EL (cell line): ENCODE measurements around the gene JAKMIP1.

Experiments used
- DNase-seq: peaks from one replicate; pipeline ENCODE4 v3.0.0-alpha.2; 2016

JAKMIP1 gene

DNA sequence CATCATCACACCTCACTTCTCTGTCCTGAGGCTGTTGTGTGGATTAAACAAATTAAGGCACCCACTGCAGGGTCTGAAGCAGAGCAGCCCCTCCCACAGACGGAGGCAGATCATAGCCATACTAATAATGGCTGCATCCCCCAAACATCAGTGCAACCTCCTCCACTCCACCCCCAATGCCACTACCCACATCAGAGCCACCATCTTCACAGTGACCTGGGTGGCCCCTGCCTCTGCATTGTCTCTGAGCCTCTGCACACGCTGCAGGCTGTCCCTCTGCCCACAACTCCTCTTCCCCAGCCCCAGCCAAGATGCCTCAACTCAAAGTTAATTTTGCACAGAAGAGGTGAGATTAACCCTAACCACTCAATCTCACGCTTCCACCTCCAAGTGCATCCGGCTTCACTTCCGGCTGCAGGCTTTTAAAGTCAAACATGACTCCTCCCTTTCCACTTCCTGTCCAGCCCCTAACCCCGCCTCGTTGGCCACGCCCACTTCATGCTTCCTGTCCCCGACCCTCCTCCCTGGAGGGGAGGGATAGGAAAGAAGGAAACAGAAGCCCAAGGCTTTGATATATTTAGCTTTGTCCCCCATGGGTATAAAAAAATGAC, 22.7 kb downstream of the JAKMIP1 start:
- no peak for DNase-seq

DNA sequence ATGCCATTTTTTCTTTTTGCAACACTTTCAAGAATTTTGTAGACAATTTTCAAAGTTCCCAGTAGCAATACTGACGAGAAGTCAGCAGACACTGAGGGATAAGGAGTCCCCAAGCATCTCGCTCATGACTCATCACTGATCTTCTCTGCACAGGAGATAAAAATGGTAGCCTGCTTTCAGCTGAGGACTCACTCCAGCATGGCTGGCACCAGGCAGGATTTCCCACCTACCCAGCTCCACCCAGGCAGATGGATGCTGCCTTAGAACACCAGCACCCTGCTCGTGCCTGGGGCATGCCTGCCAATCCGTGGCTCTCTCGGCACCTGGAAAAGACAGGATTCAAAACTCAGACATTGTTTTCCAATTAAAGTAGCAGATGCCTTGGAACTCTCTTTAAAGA, 24.9 kb downstream of the JAKMIP1 start:
- DNase-seq: no peak

DNA sequence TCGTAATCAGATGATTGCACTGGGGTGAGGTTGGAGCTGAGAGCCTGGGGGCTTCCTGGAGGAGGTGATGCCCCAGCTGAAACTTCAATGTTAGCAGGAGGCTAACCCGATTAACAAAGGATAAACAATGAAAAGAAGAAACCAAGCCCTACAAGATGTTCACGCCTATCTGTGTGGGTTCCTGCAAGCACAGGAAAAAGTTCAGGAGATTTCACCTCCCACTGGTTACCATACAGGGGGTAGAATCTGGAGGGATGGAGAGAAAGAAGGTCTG, 27.5 kb downstream of the JAKMIP1 start:
- DNase-seq: no peak

GRCh38 chr4:6172093-6172926, 28.0 kb downstream of the JAKMIP1 start:
- no peak for DNase-seq

- no peak for DNase-seq
These were observed 31.1 kb downstream of the JAKMIP1 start for GRCh38 chr4:6169239-6169638.

DNA sequence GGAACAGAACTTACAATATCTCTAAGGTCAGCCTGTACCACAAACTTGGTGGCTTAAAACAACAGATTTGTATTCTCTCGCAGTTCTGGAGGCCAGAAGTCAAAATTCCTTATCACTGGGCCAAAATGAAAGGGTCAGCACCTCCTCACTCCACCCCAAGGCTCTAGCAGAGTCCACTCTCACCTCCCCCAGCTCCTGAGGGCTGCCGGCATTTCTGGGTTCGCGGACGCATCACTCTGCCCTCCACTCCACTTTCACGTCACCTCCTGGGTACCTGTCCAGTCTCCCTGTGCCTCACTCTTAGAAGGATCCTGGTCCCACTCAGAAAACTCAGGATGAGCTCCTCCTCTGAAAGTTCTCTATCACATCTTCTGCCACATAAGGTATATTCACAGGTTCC, 34.6 kb downstream of the JAKMIP1 start:
- no peak for DNase-seq

- no peak for DNase-seq
These were observed 37.5 kb downstream of the JAKMIP1 start for GRCh38 chr4:6162885-6163284.

GRCh38 chr4:6161921-6162464, 38.4 kb downstream of the JAKMIP1 start:
- no peak for DNase-seq

GRCh38 chr4:6160536-6160935, 39.8 kb downstream of the JAKMIP1 start:
- DNase-seq: no peak

GRCh38 chr4:6157926-6158325, 42.4 kb downstream of the JAKMIP1 start:
- no peak for DNase-seq

- DNase-seq: no peak
These were observed 44.2 kb downstream of the JAKMIP1 start for GRCh38 chr4:6155996-6156750.

DNA sequence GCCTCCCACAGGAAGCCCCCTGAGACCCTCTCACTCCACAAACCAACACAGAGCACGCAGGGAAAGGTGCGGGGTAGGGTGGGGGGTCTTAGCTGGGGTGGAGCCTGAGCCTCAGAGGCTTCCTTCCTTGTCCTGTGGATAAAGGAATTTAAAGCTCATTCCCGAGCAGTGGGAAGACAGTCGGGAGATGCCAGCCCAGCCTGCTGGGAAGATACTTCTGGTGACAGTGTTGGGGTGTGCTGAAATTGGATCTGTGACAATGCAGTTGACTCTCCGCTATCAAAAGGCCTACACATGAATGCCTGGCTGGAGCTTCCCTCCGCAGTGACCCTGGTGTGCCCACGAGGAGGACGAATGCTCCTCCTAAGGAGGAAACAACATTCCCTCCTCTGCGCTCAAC, 45.5 kb downstream of the JAKMIP1 start:
- DNase-seq: no peak

DNA sequence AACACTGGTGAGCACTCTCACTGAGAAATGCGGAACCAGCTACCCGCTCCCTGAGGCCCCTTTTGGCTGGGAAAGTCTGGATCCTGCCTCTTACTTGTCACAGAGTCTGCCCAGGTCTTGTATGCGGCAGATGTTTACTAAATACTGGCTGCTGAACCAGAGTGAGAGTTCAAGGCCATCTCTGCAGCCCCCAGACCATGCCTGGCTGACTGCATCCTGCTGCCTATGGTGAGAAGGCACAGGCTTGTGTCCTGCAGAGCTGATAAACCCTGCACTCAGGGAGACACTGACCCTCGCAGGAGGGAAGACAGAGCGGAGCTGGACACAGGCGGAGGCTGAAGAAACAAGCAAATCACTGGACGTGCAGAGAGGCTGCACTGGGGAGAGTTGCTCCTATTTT, 46.5 kb downstream of the JAKMIP1 start:
- DNase-seq: no peak

DNA sequence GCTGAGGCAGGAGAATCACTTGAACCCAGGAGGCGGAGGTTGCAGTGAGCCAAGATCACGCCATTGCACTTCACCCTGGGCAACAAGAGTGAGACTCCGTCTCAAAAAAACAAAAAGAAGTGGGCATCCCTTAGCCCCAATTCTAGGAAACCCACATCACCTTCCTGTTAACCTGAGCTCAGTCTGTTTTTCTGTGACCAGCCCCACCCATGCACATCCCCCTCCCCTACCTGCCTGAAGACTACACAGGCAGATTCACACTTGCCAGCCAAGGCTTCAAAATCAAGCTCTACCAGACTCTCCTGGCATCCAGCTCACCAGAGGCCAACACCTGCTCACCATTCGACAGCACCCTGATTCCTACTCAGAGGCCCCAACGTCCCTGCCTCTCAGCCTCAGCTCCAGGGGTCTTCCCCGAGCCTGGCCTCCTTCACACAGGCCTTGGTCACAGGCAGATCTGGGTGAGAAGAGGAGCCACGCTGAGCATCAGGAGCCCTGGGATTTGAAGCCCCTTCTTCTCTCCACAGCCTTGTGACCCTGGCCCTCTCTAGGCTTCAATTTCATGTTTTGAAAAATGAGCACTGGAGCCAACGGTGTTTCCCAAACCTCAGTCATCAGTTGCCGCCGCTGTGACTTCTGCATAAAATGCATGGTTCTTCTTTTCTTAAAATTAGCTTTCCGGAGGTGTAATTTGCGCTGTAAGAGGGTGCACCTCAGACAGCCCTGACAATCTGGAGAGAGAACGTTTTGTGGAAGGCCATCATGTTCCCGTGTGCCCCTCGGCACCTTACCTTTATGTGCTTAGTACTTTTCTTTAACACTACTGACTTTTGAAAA, 47.3 kb downstream of the JAKMIP1 start:
- no peak for DNase-seq

DNA sequence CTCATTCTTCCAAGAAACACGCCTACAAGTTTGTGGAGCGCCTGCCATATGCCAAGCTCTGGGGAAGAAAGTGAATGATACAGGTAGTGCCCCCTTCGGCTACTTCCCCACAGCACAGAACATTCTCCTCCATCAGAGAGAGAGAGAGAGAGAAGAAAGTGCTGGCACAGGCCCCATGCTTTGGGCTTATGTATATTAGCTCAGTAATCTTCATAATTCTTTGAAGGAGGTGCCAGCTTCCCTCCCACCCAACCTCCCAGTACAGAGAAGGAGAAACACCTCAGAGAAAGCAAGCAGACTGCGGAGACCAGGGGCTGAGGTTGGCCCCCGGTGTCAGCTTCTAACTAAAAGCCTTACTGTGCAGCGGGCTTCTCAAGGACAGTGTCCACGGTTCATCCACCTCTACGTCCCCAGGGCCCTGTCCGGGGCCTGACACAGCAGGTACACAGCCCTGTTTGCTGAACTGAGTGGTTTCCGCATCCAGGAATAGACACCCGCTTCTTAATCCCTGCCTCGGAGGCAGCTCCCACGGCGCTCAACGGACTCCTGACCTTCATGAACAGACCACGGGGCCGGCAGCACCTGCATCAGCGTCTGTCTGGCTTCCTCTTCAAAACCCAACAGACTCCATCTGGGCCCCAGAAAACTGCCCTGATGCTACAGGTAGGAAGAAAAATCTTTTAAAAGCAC, 50.2 kb downstream of the JAKMIP1 start:
- no peak for DNase-seq

DNA sequence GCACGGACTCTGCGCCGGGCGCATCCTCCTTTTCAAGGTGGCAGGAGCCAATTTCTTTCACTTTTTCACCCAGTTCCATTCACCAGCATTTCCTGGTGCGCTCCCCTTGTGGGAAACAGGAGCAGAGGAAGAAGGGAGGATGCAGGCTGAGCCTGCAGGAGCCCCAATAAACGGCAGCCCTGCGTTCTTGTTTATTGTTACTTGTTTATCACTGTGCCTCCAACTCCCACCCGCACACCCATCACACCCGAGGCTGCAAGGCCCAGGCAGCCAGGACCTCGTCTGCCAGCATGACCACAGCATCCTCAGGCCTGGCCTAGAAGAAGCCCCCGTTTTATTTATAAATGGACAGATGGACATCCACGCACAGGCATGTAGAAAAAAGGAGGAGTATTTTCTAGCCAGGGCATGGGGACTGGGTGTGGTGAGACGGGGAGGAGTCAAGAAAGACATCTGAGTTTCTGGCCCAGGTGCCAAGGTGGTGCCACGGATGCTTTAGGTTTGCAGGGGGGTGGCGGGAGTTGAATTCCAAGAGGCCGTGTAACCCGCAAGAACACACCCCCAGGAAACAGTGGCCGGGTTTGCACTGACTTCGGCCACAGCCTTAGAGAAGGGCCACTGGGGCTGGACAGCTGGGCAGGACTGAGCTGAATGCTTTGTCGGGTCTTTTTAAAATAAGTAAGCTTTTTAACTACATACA, 51.7 kb downstream of the JAKMIP1 start:
- DNase-seq: no peak

- no peak for DNase-seq
These were observed 52.9 kb downstream of the JAKMIP1 start for GRCh38 chr4:6147441-6147840.

DNA sequence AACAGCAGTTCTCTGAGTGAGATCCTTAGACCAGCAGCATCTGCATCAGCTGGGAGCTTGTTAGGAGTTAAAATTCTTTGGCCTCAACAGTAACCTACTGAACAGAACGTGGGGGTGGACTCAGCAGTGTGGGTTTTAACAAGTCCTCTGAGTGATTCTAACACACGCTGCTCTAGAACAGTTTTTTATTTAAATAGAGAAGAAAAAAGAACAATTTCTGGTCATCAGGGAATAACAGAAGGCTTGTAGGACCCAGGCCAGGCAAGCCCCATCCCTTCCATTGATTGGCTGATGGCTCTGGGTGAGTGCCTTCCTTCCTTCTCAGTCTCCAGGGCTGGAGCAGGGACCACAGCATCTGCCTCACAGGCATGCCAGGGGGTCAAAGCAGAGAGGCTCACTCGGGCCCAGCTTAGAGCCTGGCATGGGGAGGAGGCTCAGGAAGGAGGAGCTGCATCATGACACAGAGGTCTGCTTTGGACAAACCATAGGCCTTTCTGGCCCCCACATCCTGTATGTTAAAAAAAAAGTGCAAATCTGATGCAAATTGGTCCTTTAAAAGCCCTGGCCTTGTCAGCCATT, 56.7 kb downstream of the JAKMIP1 start:
- no peak for DNase-seq

GRCh38 chr4:6142935-6143602, 57.3 kb downstream of the JAKMIP1 start:
- DNase-seq: no peak

DNA sequence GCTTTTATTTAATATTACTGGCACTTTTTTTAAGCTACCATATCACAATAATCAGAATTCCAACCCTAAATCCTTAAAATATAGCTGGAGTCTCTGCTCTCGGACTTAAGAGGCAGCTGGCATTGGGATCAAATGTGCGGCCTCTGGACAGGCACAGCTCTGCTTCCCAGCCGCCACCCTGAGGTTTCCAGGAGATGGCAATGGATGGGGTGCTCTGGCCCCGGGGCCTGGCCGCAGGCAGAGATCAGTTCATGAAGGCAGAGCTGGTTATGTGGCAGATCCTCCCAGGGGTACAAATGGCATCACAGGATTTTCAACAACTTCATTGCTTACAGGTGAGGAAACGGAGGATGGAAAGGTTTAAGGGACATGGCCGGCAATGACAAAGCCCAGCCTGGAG, 57.8 kb downstream of the JAKMIP1 start:
- no peak for DNase-seq

DNA sequence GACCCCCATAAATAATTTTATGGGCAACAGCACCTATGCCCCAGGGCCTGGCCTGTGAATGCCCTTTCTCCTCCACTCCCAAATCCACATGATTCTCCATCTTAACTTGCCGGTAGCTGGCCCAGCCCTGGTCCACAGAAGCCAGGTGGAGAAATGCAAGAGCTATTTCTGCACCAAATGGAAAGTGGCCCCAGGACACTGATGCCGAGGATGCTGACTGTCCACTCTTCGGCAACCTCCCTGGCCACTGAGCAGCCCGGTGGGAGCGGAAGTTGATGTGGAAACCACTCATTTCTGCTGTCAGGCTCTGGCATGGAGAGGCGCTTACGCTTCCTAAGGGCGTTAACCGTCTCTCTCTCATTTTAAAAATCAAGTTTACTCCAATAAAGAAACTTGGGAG, 58.8 kb downstream of the JAKMIP1 start:
- DNase-seq: no peak
